ENCODE data around the gene SRD5A3.
"Not testable (repeated sequence)": the region's sequence is repeated elsewhere in the genome, so short reads cannot be mapped to it uniquely, and the experiment has no call there.

The SRD5A3 gene

DNA sequence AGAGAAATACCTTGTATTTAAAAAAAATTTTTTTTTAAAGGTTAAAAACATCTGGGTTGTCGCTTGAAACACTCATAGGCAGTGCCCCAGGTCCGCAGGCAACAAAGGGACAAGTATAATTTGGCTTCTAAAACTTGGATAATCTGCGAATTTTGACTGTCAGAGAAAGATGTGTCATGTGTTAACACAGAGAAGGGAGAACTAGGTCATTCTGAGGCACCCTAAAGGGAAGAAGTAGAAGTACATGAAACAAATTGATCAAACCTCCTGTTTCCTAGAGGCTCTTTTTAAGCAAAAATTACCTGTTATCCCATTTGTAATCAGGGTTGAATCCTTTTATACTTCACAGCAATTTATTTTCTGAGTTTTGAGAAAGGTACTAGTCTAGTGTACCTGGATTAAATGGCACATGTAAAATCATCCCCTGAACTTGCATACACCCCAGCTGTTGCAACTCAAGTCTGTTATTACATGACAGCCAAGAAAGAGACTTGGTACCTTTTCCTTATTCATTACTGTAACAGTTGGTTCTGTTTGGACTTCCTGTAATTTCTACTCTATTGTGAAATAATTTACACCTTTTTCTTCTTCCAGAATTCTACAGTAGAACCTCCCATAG lies 1.7 kb downstream of the SRD5A3 start:
- peaks cover 15% of the 10 kb centered on the region for H3K36me3 Mint-ChIP-seq (ENCODE audit: low read depth)
- H3K4me3 Mint-ChIP-seq: peak overlapping the region; percentile 83
- TF ChIP-seq, protein P1, sequence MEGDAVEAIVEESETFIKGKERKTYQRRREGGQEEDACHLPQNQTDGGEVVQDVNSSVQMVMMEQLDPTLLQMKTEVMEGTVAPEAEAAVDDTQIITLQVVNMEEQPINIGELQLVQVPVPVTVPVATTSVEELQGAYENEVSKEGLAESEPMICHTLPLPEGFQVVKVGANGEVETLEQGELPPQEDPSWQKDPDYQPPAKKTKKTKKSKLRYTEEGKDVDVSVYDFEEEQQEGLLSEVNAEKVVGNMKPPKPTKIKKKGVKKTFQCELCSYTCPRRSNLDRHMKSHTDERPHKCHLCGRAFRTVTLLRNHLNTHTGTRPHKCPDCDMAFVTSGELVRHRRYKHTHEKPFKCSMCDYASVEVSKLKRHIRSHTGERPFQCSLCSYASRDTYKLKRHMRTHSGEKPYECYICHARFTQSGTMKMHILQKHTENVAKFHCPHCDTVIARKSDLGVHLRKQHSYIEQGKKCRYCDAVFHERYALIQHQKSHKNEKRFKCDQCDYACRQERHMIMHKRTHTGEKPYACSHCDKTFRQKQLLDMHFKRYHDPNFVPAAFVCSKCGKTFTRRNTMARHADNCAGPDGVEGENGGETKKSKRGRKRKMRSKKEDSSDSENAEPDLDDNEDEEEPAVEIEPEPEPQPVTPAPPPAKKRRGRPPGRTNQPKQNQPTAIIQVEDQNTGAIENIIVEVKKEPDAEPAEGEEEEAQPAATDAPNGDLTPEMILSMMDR (IDR thresholded peaks at IDR 0.05): no peak
- H3K4me1 Mint-ChIP-seq: peaks cover 33% of the 10 kb centered on the region
- peaks cover 12% of the 10 kb centered on the region for H3K9me3 Mint-ChIP-seq
- H3K27me3 Mint-ChIP-seq (ENCODE audit: low read depth, poor library complexity): peaks cover 3% of the 10 kb centered on the region
- DNase-seq: no peak
- H3K27ac Mint-ChIP-seq: no peak overlapping the region

DNA sequence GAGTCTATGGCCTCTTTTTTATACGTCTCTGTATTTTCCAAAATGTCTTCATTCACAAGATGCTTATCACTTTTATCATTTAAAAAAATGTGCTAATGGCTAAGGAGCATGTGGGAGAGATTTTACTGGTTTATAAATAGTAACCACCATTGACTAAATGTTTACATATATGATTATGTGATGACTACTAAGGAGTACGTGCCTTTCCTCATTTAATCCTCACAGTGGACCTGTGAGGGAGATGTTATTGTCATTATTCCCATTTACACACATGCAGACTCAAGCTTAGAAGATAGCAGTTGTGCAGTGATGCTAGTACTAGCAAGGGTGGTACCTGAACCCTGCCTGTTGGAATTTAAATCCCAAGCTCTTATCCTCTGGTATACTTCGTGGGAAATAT lies 2.4 kb downstream of the SRD5A3 start:
- Mint-ChIP-seq H3K4me1 (peaks cover 33% of the 10 kb centered on the region), H3K27me3 (ENCODE audit: low read depth, poor library complexity) (peaks cover 3% of the 10 kb centered on the region), H3K4me3 (no peak overlapping the region), H3K9me3 (peaks cover 16% of the 10 kb centered on the region), H3K36me3 (ENCODE audit: low read depth) (peaks cover 22% of the 10 kb centered on the region), H3K27ac (no peak overlapping the region)
- TF ChIP-seq, protein P1 (IDR thresholded peaks at IDR 0.05): no peak
- no peak for DNase-seq

DNA sequence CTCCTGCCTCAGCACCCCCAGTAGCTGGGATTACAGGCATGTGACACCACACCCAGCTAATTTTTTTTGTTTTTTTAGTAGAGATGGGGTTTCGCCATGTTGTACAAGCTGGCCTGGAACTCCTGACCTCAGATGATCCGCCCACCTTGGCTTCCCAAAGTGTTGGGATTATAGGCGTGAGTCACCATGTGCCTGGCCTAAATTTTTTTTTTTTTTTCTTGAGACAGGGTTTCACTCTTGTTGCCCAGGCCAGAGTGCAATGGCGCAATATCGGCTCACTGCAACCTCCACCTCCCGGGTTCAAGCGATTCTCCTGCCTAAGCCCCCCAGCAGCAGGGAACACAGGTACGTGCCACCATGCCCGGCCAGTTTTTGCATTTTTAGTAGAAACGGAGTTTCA lies 4.8 kb downstream of the SRD5A3 start:
- H3K27me3 Mint-ChIP-seq (ENCODE audit: low read depth, poor library complexity); H3K27ac Mint-ChIP-seq; H3K4me3 Mint-ChIP-seq; DNase-seq: not testable (repeated sequence)
- H3K9me3 Mint-ChIP-seq: peaks cover 21% of the 10 kb centered on the region
- H3K36me3 Mint-ChIP-seq (ENCODE audit: low read depth): peaks cover 35% of the 10 kb centered on the region
- H3K4me1 Mint-ChIP-seq: peaks cover 18% of the 10 kb centered on the region

DNA sequence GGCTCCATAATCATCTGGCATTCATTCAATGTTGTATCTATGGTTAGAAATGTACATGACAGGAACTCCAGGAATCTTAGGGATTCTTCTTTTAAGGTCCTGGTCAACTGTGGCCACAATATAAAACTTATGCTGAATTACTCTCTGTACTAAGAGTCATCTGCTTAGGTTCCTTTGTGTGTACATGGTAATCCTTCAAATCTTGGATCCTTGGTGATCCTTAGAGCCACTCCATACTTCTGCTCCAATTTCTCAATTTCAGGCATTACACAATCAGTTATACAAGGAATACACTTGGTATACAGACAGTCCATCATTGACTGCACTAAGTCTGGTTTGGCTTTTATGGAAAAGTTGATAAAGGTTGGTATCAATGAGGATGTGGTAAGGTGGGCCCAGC lies 5.8 kb downstream of the SRD5A3 start:
- DNase-seq: no peak
- Mint-ChIP-seq H3K36me3 (ENCODE audit: low read depth) (peaks cover 35% of the 10 kb centered on the region), H3K27me3 (ENCODE audit: low read depth, poor library complexity) (peaks cover 6% of the 10 kb centered on the region), H3K27ac (no peak overlapping the region), H3K4me3 (no peak overlapping the region), H3K9me3 (peaks cover 23% of the 10 kb centered on the region), H3K4me1 (peaks cover 25% of the 10 kb centered on the region)
- TF ChIP-seq, protein P1 (IDR thresholded peaks at IDR 0.05): no peak

DNA sequence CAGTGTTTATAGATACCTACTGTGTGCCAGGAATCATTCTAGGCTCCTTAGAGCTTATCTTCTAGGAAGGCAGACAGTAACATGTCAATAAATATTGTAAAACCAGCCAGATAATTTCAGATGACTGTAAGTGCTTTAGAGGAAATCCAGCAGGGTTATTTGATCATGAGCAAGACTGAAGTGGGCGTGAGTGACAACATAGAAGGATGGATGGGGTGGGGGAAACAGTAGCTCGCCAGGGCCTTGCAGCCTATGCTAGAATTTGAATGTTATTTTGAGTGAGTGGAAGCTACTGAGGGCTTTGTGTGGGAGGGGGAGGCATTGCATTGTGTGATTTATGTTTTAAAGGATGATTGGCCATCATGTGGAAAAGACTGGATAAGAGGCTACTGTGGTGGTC lies 6.7 kb downstream of the SRD5A3 start:
- no peak overlapping the region for H3K27ac Mint-ChIP-seq
- DNase-seq: no peak
- no peak overlapping the region for H3K4me3 Mint-ChIP-seq
- peaks cover 35% of the 10 kb centered on the region for H3K36me3 Mint-ChIP-seq (ENCODE audit: low read depth)
- TF ChIP-seq, protein P1 (IDR thresholded peaks at IDR 0.05): no peak
- H3K9me3 Mint-ChIP-seq: peaks cover 25% of the 10 kb centered on the region
- H3K4me1 Mint-ChIP-seq: peaks cover 22% of the 10 kb centered on the region
- peaks cover 6% of the 10 kb centered on the region for H3K27me3 Mint-ChIP-seq (ENCODE audit: low read depth, poor library complexity)

DNA sequence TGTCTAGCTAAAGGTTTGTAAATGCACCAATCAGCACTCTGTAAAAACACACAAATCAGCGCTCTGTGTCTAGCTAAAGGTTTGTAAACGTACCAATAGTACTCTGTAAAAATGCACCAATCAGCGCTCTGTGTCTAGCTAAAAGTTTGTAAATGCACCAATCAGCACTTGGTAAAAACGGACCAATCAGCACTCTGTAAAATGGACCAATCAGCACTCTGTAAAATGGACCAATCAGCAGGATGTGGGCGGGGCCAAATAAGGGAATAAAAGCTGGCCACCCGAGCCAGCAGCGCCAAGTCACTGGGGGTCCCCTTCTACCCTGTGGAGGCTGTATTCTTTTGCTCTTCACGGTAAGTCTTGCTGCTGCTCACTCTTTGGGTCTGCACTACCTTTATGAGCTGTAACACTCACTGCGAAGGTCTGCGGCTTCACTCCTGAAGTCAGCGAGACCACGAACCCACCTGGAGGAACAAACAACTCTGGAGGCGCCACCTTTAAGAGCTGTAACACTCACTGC lies 7.2 kb downstream of the SRD5A3 start:
- not testable (repeated sequence) for H3K27ac Mint-ChIP-seq; H3K27me3 Mint-ChIP-seq (ENCODE audit: low read depth, poor library complexity); DNase-seq; H3K4me3 Mint-ChIP-seq
- Mint-ChIP-seq H3K4me1 (peaks cover 17% of the 10 kb centered on the region), H3K9me3 (peaks cover 25% of the 10 kb centered on the region), H3K36me3 (ENCODE audit: low read depth) (peaks cover 35% of the 10 kb centered on the region)

DNA sequence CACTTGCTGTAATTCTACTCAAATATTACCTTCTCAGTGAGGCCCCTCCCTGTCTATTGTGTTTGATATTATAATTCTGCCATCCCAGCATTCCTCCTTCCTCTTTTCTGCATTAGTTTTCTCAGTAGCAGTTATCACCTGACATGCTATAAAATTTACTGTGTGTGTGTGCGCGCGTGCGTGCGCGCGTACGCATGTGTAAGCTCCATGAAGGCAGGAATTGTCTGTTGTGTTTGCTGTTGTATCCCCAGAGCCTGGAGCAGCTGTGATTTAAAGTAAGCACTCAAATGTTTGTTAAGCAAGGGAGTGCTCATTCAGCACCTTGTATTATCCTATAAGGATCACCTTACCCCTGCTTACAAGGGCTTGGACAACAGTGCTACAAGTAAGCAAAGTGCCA lies 8.6 kb downstream of the SRD5A3 start:
- Mint-ChIP-seq H3K9me3 (peaks cover 25% of the 10 kb centered on the region), H3K4me3 (no peak overlapping the region), H3K27me3 (ENCODE audit: low read depth, poor library complexity) (peaks cover 3% of the 10 kb centered on the region), H3K4me1 (peaks cover 14% of the 10 kb centered on the region), H3K36me3 (ENCODE audit: low read depth) (peaks cover 41% of the 10 kb centered on the region), H3K27ac (peak overlapping the region; percentile 21)
- DNase-seq: no peak
- TF ChIP-seq, protein P1 (IDR thresholded peaks at IDR 0.05): no peak

Data from nephron progenitor cell (in vitro differentiated cells).